Omental fat pad (tissue), 4 donors: Measurements from ENCODE around the gene ACTN4. TPM values are rescaled to one million over a fixed set of nuclear protein-coding genes. Genes with fewer than 3 reads are reported as not detected.

Experiments used
- ATAC-seq: fragments of 150-250 bp; one replicate; pipeline ENCODE4 v1.9.1; 2016; ENCODE audit warnings: mild to moderate bottlenecking, moderate library complexity; ENCODE audit not compliant: low FRiP score
- DNase-seq: peaks from one replicate; pipeline ENCODE4 v3.0.0-alpha.2; 2019; ENCODE audit warnings: low spot score
- total RNA-seq, 4 donors: library from RNA; depleted of rRNA; stranded (reverse); fragments of >200 nt; gene quantifications; one replicate each; pipeline ENCODE4 v1.1.0, GENCODE V29; 2016
- TF ChIP-seq, protein P1 (sequence below), 3 donors: fragments of 450-650 bp; IDR thresholded peaks; one replicate each; pipeline ENCODE4 v1.5.1; 2016 to 2017; ENCODE audit warnings: antibody characterized with exemption in 3 of 3, mild to moderate bottlenecking in 3 of 3, moderate library complexity in 2 of 3

The ACTN4 gene
- total RNA-seq, 4 donors from 2014 or later: 290 to 517 (median 367) TPM

DNA sequence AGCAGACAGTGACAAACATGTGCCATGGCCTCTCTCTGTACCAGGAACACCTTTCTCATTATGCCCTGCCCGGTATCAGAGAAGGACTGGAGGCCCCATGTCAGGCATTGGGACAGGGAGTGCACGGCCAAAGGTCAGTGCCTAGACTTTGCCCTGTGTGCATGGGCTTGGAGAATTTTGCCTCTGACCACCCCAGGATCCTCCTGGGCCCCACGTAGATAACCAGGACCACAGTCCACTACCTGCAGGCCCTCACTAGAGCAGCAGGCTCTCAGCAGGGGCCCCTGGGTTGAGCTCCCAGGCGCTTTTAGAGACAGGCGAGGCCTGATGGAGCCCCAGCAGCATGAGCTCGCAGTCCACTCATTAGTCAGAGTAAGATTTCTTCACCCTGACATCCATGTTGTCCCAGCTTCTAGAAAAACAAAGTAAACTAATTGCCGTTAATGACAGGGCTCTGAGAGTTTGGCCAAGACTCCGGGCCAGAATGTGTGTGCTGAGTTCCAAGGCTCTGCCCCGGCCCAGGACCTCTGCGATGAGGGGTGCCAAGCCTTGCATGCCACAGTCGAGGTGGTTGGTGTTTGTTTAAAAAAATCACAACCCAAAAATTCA lies 54.1 kb downstream of the ACTN4 start:
- TF ChIP-seq, protein P1, sequence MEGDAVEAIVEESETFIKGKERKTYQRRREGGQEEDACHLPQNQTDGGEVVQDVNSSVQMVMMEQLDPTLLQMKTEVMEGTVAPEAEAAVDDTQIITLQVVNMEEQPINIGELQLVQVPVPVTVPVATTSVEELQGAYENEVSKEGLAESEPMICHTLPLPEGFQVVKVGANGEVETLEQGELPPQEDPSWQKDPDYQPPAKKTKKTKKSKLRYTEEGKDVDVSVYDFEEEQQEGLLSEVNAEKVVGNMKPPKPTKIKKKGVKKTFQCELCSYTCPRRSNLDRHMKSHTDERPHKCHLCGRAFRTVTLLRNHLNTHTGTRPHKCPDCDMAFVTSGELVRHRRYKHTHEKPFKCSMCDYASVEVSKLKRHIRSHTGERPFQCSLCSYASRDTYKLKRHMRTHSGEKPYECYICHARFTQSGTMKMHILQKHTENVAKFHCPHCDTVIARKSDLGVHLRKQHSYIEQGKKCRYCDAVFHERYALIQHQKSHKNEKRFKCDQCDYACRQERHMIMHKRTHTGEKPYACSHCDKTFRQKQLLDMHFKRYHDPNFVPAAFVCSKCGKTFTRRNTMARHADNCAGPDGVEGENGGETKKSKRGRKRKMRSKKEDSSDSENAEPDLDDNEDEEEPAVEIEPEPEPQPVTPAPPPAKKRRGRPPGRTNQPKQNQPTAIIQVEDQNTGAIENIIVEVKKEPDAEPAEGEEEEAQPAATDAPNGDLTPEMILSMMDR (IDR thresholded peaks at IDR 0.05): no peak
- DNase-seq: no peak
- ATAC-seq: peak; percentile 35

DNA sequence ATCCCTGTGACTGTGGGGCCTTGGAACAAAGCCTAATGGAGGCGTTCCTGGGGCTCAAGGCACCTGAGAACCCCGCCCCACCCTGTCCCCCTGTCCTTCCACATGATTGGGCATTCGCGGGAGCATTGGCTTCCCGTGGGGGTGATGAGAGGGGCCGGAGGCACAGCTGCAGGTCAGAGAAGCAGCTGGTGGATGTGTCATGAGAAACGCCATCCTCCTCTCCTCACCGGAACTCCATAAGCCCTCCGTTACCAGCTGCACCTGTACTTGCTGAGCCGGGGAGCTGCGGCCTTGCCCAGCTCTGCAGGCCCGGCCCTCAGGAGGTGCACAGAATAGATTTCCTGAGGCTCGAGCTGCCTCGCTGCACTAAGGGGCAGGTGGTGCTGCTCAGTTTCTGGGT lies 54.8 kb downstream of the ACTN4 start:
- no peak for ATAC-seq
- DNase-seq: no peak
- TF ChIP-seq, protein P1 (IDR thresholded peaks at IDR 0.05): no peak

DNA sequence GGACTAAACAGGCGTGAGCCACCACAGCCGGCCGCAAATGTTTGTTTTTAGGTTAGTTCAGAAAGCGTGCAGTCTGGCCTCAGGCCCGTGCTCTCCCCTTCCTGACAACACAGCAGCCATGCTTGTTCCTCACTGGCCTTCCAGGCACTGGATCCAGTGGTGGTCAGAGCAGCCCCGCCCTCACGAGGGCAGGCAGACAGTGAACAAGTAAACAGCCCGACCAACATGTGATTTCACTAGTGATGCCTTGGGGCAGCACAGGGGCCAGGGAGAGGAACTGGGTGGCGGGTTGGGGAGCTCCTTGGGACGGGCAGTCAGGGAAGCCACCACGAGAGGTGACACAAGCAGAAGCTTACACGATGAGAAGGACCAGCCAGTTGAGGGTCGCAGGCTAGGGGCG lies 56.1 kb downstream of the ACTN4 start:
- DNase-seq: no peak
- ATAC-seq: no peak
- TF ChIP-seq, protein P1 (IDR thresholded peaks at IDR 0.05): no peak

DNA sequence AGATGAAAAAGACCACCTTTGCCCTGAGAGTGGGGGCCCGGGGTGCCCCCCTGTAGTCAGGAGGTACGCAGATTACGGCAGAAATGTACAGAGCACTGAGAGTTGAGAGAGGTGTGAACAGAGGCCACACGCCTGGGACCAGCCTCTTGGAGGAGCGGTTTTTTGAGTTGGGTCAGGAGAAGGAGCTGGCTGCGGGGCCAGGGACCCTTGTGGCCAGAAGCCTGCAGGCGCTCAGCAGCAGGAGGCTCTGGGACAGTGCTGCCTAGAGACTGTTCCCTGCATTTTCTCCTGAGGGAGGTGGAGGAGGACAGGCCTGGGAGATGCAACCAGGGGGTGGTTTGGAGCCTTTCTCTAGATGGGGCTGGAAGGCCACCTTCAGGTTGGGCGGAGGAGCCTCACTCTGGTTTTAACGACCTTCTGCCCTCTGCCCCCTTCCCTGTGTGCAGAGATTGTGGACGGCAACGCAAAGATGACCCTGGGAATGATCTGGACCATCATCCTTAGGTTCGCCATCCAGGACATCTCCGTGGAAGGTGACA lies 57.1 kb downstream of the ACTN4 start:
- TF ChIP-seq, protein P1 (IDR thresholded peaks at IDR 0.05): no peak
- DNase-seq: no peak
- no peak for ATAC-seq

DNA sequence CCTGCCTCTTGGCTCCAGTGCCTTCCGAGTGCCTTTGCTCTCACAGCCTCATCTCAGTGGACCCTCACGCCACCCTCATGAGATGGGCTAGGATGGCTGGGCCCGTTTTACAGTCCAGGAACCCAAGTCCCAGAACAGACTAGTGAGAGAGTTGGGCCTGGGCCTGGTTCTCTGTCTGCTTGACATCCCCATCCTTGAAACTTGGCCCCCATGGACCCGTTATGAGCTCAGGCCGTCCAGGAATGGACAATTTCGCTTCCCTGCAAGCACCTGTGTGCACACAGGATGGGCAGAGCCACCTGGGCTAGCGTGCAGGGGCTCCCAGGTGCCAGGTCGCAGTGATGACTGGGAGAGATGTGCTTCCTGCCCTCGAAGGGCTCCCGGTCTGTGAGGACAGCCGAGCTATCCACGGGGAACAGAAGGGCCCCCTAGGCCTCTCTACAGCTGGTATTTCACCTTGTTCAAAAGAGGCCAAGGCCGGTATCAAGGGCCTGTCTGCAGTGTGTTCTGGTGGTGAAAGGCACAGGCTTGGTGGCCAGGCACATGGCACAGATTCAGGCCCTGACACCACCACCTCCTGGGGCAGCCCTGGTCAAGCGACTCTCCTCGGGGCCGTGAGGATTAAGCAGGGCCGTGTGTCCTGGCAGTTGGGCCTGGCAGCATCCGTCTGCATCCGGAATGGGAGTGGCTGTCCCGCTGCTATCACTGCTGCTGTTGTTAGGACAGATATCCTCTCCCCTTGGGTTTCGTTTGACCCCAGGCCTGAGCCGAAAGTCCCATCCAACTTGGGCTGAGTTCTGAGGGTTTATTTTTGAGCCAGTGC lies 58.0 kb downstream of the ACTN4 start:
- TF ChIP-seq, protein P1 (IDR thresholded peaks at IDR 0.05): no peak
- ATAC-seq (no peak), DNase-seq (no peak)

DNA sequence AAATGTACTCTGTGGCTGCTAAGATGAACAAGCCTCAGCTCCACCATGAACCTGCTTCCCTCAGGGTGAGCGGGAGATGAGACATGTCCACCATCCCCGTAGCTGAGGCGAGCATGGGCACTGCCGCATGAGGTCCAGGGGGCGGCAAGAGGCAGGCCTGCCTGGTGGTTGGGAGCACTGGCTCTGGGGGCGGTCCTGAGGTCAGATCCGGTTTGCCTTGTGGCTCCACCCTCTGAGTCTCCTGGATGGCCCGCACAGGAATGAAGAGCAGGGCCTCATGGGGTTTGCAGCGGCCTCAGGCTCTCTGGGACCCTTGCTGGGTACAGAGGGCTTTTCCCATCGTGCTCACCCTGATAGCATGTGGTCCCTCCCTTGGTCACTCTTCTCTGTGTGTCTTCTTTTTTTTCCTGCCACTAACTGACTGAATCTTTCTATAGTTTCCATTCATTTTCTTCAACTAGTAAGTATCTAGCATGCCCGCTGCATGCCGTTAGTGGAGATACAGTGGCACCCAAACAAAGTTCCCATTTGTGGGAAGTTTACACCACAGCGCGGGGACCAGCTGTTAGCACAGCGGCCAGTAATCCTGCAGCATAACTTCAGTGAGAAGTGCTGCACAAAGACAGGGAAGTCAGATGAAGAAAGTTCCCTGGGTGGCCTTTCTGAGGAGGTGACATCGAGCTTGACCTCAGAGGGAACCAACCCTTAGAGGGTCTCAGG lies 59.5 kb downstream of the ACTN4 start:
- TF ChIP-seq, protein P1 (IDR thresholded peaks at IDR 0.05): no peak
- DNase-seq: no peak
- no peak for ATAC-seq
